GM15510 (cell line): ENCODE results near the gene SSNA1.
A peak's percentile ranks its signal among the peaks of the same experiment; 100 is the strongest.

Experiments
- POLR2A ChIP-seq: IDR thresholded peaks from 3 replicates; pipeline ENCODE4 v1.6.1; 2011; ENCODE audit warnings: borderline replicate concordance; ENCODE audit not compliant: insufficient read length; ENCODE audit errors: extremely low read depth

The SSNA1 gene

GRCh38 chr9:137188490-137189296 is at the start of gene SSNA1, which contains the start of gene ANAPC2:
Gene SSNA1 (plus strand): TSS chr9:137188676. CDS start chr9:137188727, 51 bp downstream.
Gene ANAPC2 (minus strand): TSS chr9:137188560. CDS start chr9:137188532, 28 bp downstream.
- TF ChIP-seq POLR2A, result peak; percentile 96

- no peak for TF ChIP-seq POLR2A
Measured at GRCh38 chr9:137138722-137139467, 49.6 kb upstream of the SSNA1 start, which contains the start of gene GRIN1. Gene GRIN1 (plus strand): TSS chr9:137139154. CDS start chr9:137139487, 333 bp downstream.

GRCh38 chr9:137139468-137140150 is 48.9 kb upstream of the SSNA1 start:
- no peak for TF ChIP-seq POLR2A

GRCh38 chr9:137140151-137141012 is 48.1 kb upstream of the SSNA1 start:
- no peak for TF ChIP-seq POLR2A

- TF ChIP-seq POLR2A, result no peak
Measured at GRCh38 chr9:137141050-137141810, 47.2 kb upstream of the SSNA1 start.

GRCh38 chr9:137141976-137142936 is 46.2 kb upstream of the SSNA1 start:
- no peak for TF ChIP-seq POLR2A

GRCh38 chr9:137143459-137143858 is 45.0 kb upstream of the SSNA1 start:
- no peak for TF ChIP-seq POLR2A

- no peak for TF ChIP-seq POLR2A
Measured at GRCh38 chr9:137145731-137146526, 42.5 kb upstream of the SSNA1 start.

- TF ChIP-seq POLR2A, result no peak
Measured at GRCh38 chr9:137146527-137146918, 42.0 kb upstream of the SSNA1 start.

GRCh38 chr9:137147091-137147792 is 41.2 kb upstream of the SSNA1 start:
- TF ChIP-seq POLR2A, result no peak

GRCh38 chr9:137147793-137148160 is 40.7 kb upstream of the SSNA1 start:
- TF ChIP-seq POLR2A, result no peak
